Thymus (tissue), 11 donors: ENCODE data around the gene OBP2B. TPM values are rescaled to one million over a fixed set of nuclear protein-coding genes. Genes with fewer than 3 reads are reported as not detected.

Source experiments
- DNase-seq, 9 donors: peaks; one replicate each; pipeline ENCODE4 v3.0.0-alpha.2; 2013; ENCODE audit warnings: low spot score in 9 of 9, low read depth in 6 of 9, missing footprints in 1 of 9
- H3K27ac ChIP-seq, 2 donors: one replicate each; pipeline ENCODE4 v1.5.1; 2013; ENCODE audit warnings: control low read depth in 1 of 2, low read depth in 1 of 2, low read length in 1 of 2, mild to moderate bottlenecking in 1 of 2, moderate library complexity in 1 of 2
- H3K27me3 ChIP-seq, 2 donors: one replicate each; pipeline ENCODE4 v1.5.1; 2013; ENCODE audit warnings: low read length in 1 of 2; ENCODE audit not compliant: control insufficient read depth in 2 of 2, insufficient read depth in 1 of 2
- H3K36me3 ChIP-seq, 2 donors: one replicate each; pipeline ENCODE4 v1.5.1; 2013; ENCODE audit warnings: low read length in 1 of 2, mild to moderate bottlenecking in 1 of 2, moderate library complexity in 1 of 2; ENCODE audit not compliant: control insufficient read depth in 2 of 2, insufficient read depth in 2 of 2
- H3K4me1 ChIP-seq, 2 donors: one replicate each; pipeline ENCODE4 v1.5.1; 2013; ENCODE audit warnings: low read length in 2 of 2; ENCODE audit not compliant: control insufficient read depth in 2 of 2, insufficient read depth in 2 of 2
- H3K4me3 ChIP-seq, 2 donors: one replicate each; pipeline ENCODE4 v1.5.1; 2013; ENCODE audit warnings: low read length in 2 of 2, control low read depth in 1 of 2, mild to moderate bottlenecking in 1 of 2
- H3K9me3 ChIP-seq, 2 donors: one replicate each; pipeline ENCODE4 v1.5.1; 2013; ENCODE audit warnings: low read length in 1 of 2, mild to moderate bottlenecking in 1 of 2; ENCODE audit not compliant: control insufficient read depth in 2 of 2, insufficient read depth in 1 of 2
- WGBS: extraction: QIAGEN DNeasy Blood & Tissue Kit; methylation state at CpG from one replicate; pipeline ENCODE4 v1.1.7; 2013; 5-methylcytosine and 5-hydroxymethylcytosine counted together
- polyA plus RNA-seq: library from polyadenylated mRNA; stranded (reverse); fragments of 200-250 nt; gene quantifications from one replicate; pipeline ENCODE4 v1.2.3, GENCODE V29; 2013
- total RNA-seq: library from RNA; stranded (reverse); fragments of 120-200 nt; gene quantifications from one replicate; pipeline ENCODE4 v1.2.4, GENCODE V29; 2013
- donor health status: healthy.

OBP2B gene
- total and polyA plus RNA-seq, 2 donors: 0.09 TPM; not detected in 1

GRCh38 chr9:133199648-133200321, 9.3 kb downstream of the OBP2B start:
- no peaks in the 10 kb centered on the region for H3K36me3 ChIP-seq
- H3K27me3 ChIP-seq: peaks cover 0 to 23% of the 10 kb centered on the region in 2 donors
- peak overlapping the region; percentile 43 to 45 for H3K4me3 ChIP-seq
- DNase-seq: peak in 3 of 9 donors; percentile 19 to 58 (median 23)
- H3K27ac ChIP-seq: no peak overlapping the region
- peaks cover 0 to 10% of the 10 kb centered on the region in 2 donors for H3K9me3 ChIP-seq
- peaks cover 0 to 5% of the 10 kb centered on the region in 2 donors for H3K4me1 ChIP-seq
- 49% methylated on average over 44 of the region's 44 CpGs for WGBS

GRCh38 chr9:133195029-133195428, 14.0 kb downstream of the OBP2B start:
- peaks cover 0 to 2% of the 10 kb centered on the region in 2 donors for H3K4me1 ChIP-seq
- peaks cover 0 to 9% of the 10 kb centered on the region in 2 donors for H3K27me3 ChIP-seq
- H3K27ac ChIP-seq: no peak overlapping the region
- H3K36me3 ChIP-seq: no peaks in the 10 kb centered on the region
- H3K4me3 ChIP-seq: no peak overlapping the region
- no peak for DNase-seq
- H3K9me3 ChIP-seq: peaks cover 0 to 4% of the 10 kb centered on the region in 2 donors

GRCh38 chr9:133194597-133194996, 14.5 kb downstream of the OBP2B start:
- Histone ChIP-seq H3K4me1 (no peaks in the 10 kb centered on the region), H3K9me3 (no peaks in the 10 kb centered on the region), H3K27ac (no peak overlapping the region), H3K4me3 (no peak overlapping the region), H3K27me3 (peaks cover 0 to 5% of the 10 kb centered on the region in 2 donors), H3K36me3 (no peaks in the 10 kb centered on the region)
- DNase-seq: no peak
- WGBS: 91% methylated on average over 4 of the region's 4 CpGs

- WGBS: 83% methylated on average over 7 of the region's 7 CpGs
- Histone ChIP-seq H3K27ac (no peak overlapping the region), H3K4me1 (no peaks in the 10 kb centered on the region), H3K36me3 (no peaks in the 10 kb centered on the region), H3K4me3 (no peak overlapping the region), H3K9me3 (no peaks in the 10 kb centered on the region), H3K27me3 (peaks cover 0 to 17% of the 10 kb centered on the region in 2 donors)
- no peak for DNase-seq
These were observed 17.1 kb downstream of the OBP2B start for GRCh38 chr9:133191989-133192388.

- H3K4me1 ChIP-seq: no peaks in the 10 kb centered on the region
- H3K4me3 ChIP-seq: no peak overlapping the region
- H3K36me3 ChIP-seq: no peaks in the 10 kb centered on the region
- no peaks in the 10 kb centered on the region for H3K9me3 ChIP-seq
- H3K27me3 ChIP-seq: peaks cover 0 to 20% of the 10 kb centered on the region in 2 donors
- WGBS: 89% methylated on average over 8 of the region's 8 CpGs
- no peak for DNase-seq
- no peak overlapping the region for H3K27ac ChIP-seq
These were observed 19.2 kb downstream of the OBP2B start for GRCh38 chr9:133189826-133190225.

- Histone ChIP-seq H3K27ac (no peak overlapping the region), H3K36me3 (no peaks in the 10 kb centered on the region), H3K4me3 (no peak overlapping the region), H3K9me3 (no peaks in the 10 kb centered on the region), H3K27me3 (peaks cover 0 to 20% of the 10 kb centered on the region in 2 donors), H3K4me1 (no peaks in the 10 kb centered on the region)
- DNase-seq: no peak
- 94% methylated on average over 7 of the region's 7 CpGs for WGBS
These were observed 20.2 kb downstream of the OBP2B start for GRCh38 chr9:133188843-133189180.

- no peaks in the 10 kb centered on the region for H3K9me3 ChIP-seq
- no peaks in the 10 kb centered on the region for H3K36me3 ChIP-seq
- WGBS: 59% methylated on average over 21 of the region's 21 CpGs
- H3K27ac ChIP-seq: no peak overlapping the region
- H3K4me3 ChIP-seq: no peak overlapping the region
- H3K4me1 ChIP-seq: no peaks in the 10 kb centered on the region
- peaks cover 0 to 20% of the 10 kb centered on the region in 2 donors for H3K27me3 ChIP-seq
- DNase-seq: peak in 1 of 9 donors; percentile 22
These were observed 20.8 kb downstream of the OBP2B start for GRCh38 chr9:133188006-133188842.

- 96% methylated on average over 10 of the region's 10 CpGs for WGBS
These were observed 21.5 kb downstream of the OBP2B start for GRCh38 chr9:133187561-133188005.

GRCh38 chr9:133186736-133187135, 22.3 kb downstream of the OBP2B start:
- WGBS: 90% methylated on average over 6 of the region's 6 CpGs
- DNase-seq: no peak
- H3K4me1 ChIP-seq: no peaks in the 10 kb centered on the region
- H3K4me3 ChIP-seq: no peak overlapping the region
- no peaks in the 10 kb centered on the region for H3K36me3 ChIP-seq
- H3K27me3 ChIP-seq: peaks cover 0 to 25% of the 10 kb centered on the region in 2 donors
- no peaks in the 10 kb centered on the region for H3K9me3 ChIP-seq
- H3K27ac ChIP-seq: no peak overlapping the region

More at GRCh38 chr9:133187561-133188005, 21.5 kb downstream of the OBP2B start:
- H3K27me3 ChIP-seq: peaks cover 0 to 20% of the 10 kb centered on the region in 2 donors
- DNase-seq: no peak
- H3K9me3 ChIP-seq: no peaks in the 10 kb centered on the region
- H3K4me1 ChIP-seq: no peaks in the 10 kb centered on the region
- no peaks in the 10 kb centered on the region for H3K36me3 ChIP-seq
- no peak overlapping the region for H3K4me3 ChIP-seq
- no peak overlapping the region for H3K27ac ChIP-seq
